ENCODE measurements around the gene SND1.

The SND1 gene

GRCh38 chr7:128073671-128074310 is 421.8 kb downstream of the SND1 start:
- no peak for DNase-seq (ENCODE audit: low read depth)

- DNase-seq (ENCODE audit: low read depth) = no peak
These were observed 422.3 kb downstream of the SND1 start for GRCh38 chr7:128074336-128074735.

GRCh38 chr7:128074736-128075135 is 422.7 kb downstream of the SND1 start:
- no peak for DNase-seq (ENCODE audit: low read depth)

GRCh38 chr7:128075242-128076095 is 423.5 kb downstream of the SND1 start:
- DNase-seq (ENCODE audit: low read depth) = no peak

GRCh38 chr7:128076196-128076795 is 424.3 kb downstream of the SND1 start:
- no peak for DNase-seq (ENCODE audit: low read depth)

GRCh38 chr7:128076796-128077271 is 424.8 kb downstream of the SND1 start:
- DNase-seq (ENCODE audit: low read depth) = no peak

GRCh38 chr7:128078309-128078708 is 426.3 kb downstream of the SND1 start:
- no peak for DNase-seq (ENCODE audit: low read depth)

- DNase-seq (ENCODE audit: low read depth) = no peak
These were observed 428.2 kb downstream of the SND1 start for GRCh38 chr7:128080169-128080568.

GRCh38 chr7:128081351-128081750 is 429.4 kb downstream of the SND1 start:
- DNase-seq (ENCODE audit: low read depth) = no peak

GRCh38 chr7:128081808-128082207 is 429.8 kb downstream of the SND1 start:
- no peak for DNase-seq (ENCODE audit: low read depth)

- no peak for DNase-seq (ENCODE audit: low read depth)
These were observed 430.4 kb downstream of the SND1 start for GRCh38 chr7:128082431-128082830.

- no peak for DNase-seq (ENCODE audit: low read depth)
These were observed 433.1 kb downstream of the SND1 start for GRCh38 chr7:128084896-128085608.

- no peak for DNase-seq (ENCODE audit: low read depth)
These were observed 438.5 kb downstream of the SND1 start for GRCh38 chr7:128090492-128090891.

- no peak for DNase-seq (ENCODE audit: low read depth)
These were observed 439.1 kb downstream of the SND1 start for GRCh38 chr7:128091106-128091505.

- no peak for DNase-seq (ENCODE audit: low read depth)
These were observed 440.2 kb downstream of the SND1 start for GRCh38 chr7:128092221-128092620.

- no peak for DNase-seq (ENCODE audit: low read depth)
These were observed 441.9 kb downstream of the SND1 start for GRCh38 chr7:128093614-128094570.

- DNase-seq (ENCODE audit: low read depth) = no peak
These were observed 442.7 kb downstream of the SND1 start for GRCh38 chr7:128094686-128095085.

GRCh38 chr7:128097211-128097731 is 445.3 kb downstream of the SND1 start:
- no peak for DNase-seq (ENCODE audit: low read depth)

GRCh38 chr7:128098629-128099028 is 446.6 kb downstream of the SND1 start:
- DNase-seq (ENCODE audit: low read depth) = no peak

GRCh38 chr7:128099204-128099671 is 447.2 kb downstream of the SND1 start:
- DNase-seq (ENCODE audit: low read depth) = no peak
